ENCODE data around the gene NANP. TPM values are rescaled to one million over a fixed set of nuclear protein-coding genes. Genes with fewer than 3 reads are reported as not detected.
A peak's percentile ranks its signal among the peaks of the same experiment; 100 is the strongest.

The NANP gene
- total and polyA plus RNA-seq, 2 of the 13 experiments (the other 11 are each of a cell fraction or from before 2014, with no cell fraction given), result 8.9 to 21.5 TPM

- no peak for TF ChIP-seq MAFK (conservative IDR thresholded peaks at IDR 0.05 in 1 of 2, IDR thresholded peaks at IDR 0.05 in 1 of 2; ENCODE audit: low read length in 2 of 2)
- 0 out of 2 replicates have a peak, but pooled peaks have one; percentile 22 for TF ChIP-seq ZBTB26 (CRISPR knock-in tag; IDR thresholded peaks at IDR 0.05; ENCODE audit: borderline replicate concordance)
- no peak for TF ChIP-seq ZNF512 (CRISPR knock-in tag; IDR thresholded peaks at IDR 0.05)
- peak; percentile 31; the same call in 1 of the 2 replicates for TF ChIP-seq MXD4 (CRISPR knock-in tag; IDR thresholded peaks at IDR 0.05)
- no peak for TF ChIP-seq ZNF17 (CRISPR knock-in tag; IDR thresholded peaks at IDR 0.05)
- TF ChIP-seq ZNF101 (CRISPR knock-in tag; IDR thresholded peaks at IDR 0.05; ENCODE audit: borderline replicate concordance, low read depth), result no peak
- no peak for TF ChIP-seq ZNF816 (CRISPR knock-in tag; IDR thresholded peaks at IDR 0.05; ENCODE audit: borderline replicate concordance)
- no peak for TF ChIP-seq DR1 (CRISPR knock-in tag; IDR thresholded peaks at IDR 0.05)
- no peak for TF ChIP-seq FOXO4 (CRISPR knock-in tag; conservative IDR thresholded peaks at IDR 0.05)
- TF ChIP-seq MED13 (CRISPR knock-in tag; IDR thresholded peaks at IDR 0.05), result no peak
- no peak for TF ChIP-seq JUNB (CRISPR knock-in tag; IDR thresholded peaks at IDR 0.05; ENCODE audit: borderline replicate concordance)
- no peak for TF ChIP-seq NFKB2 (CRISPR knock-in tag; IDR thresholded peaks at IDR 0.05; ENCODE audit: borderline replicate concordance)
- no peak for TF ChIP-seq SMARCE1 (IDR thresholded peaks at IDR 0.05; ENCODE audit: borderline replicate concordance)
- TF ChIP-seq ZNF136 (CRISPR knock-in tag; IDR thresholded peaks at IDR 0.05; ENCODE audit: low read depth), result no peak
- peak; percentile 66 for TF ChIP-seq BCL6 (CRISPR knock-in tag; IDR thresholded peaks at IDR 0.05)
- TF ChIP-seq ZNF143 (CRISPR knock-in tag; IDR thresholded peaks at IDR 0.05), result no peak
- TF ChIP-seq FOSL2 (CRISPR knock-in tag; IDR thresholded peaks at IDR 0.05), result peak; percentile 81
- TF ChIP-seq RFXANK (CRISPR knock-in tag; IDR thresholded peaks at IDR 0.05), result no peak
- TF ChIP-seq ZBTB34 (CRISPR knock-in tag; IDR thresholded peaks at IDR 0.05), result no peak
- TF ChIP-seq NFE2L2 (IDR thresholded peaks at IDR 0.05; ENCODE audit: low read length), result no peak
- peak; percentile 92 for TF ChIP-seq SALL1 (CRISPR knock-in tag; IDR thresholded peaks at IDR 0.05)
- peak; percentile 81 for TF ChIP-seq JUN (CRISPR knock-in tag; IDR thresholded peaks at IDR 0.05)
- no peak for TF ChIP-seq RFX5 (IDR thresholded peaks at IDR 0.05; ENCODE audit: low read depth, low read length)
- no peak for TF ChIP-seq SMAD9 (CRISPR knock-in tag; IDR thresholded peaks at IDR 0.05)
- TF ChIP-seq ZNF597 (CRISPR knock-in tag; IDR thresholded peaks at IDR 0.05), result no peak
- TF ChIP-seq ZNF644 (CRISPR knock-in tag; IDR thresholded peaks at IDR 0.05; ENCODE audit: low read depth), result no peak
Measured at GRCh38 chr20:25579081-25579770, 44.6 kb downstream of the NANP start (continued).

All from HepG2 (cell line).